ENCODE data around the gene FBN3. TPM values are rescaled to one million over a fixed set of nuclear protein-coding genes. Genes with fewer than 3 reads are reported as not detected.
A peak's percentile ranks its signal among the peaks of the same experiment; 100 is the strongest.

The FBN3 gene
- polyA plus RNA-seq, 3 donors: not detected

DNA sequence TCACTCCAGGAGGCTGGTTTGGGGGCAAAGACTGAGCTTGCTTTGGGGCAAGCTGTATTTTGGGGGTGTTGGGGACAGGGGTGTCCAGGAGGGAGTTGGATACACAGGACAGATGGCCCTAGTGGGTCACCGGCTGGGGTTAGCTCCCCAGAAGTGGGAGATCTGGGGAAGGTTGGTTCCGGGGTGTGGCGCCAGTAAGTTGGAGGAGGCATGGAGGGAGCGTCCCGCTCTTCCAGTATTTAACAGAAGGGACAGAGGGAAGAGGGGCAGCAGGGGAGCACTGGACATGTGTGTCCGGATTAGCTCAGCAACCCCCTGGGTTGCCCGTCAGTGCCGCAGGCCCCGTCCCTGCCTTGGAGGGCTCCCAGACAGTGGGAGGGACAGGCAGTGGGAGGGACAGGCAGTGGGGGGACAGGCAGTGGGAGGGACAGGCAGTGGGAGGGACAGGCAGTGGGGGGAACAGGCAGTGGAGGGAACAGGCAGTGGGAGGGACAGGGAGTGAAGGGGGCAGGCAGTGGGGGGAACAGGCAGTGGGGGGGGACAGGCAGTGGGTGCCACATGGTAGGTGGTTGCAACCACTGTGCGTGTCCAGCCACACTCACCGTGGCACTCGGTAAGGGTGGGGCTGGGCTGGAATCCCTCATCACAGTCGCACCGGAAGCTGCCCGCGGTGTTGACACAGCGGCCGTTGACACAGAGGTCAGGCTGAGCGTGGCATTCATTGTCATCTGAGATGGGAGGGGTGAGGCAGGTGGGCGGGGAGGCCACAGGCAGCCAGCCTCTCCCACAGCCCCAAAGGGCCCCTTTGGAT lies 63.6 kb downstream of the FBN3 start:
- intact Hi-C loops (cut with micrococcal nuclease): no loop called here
- Mint-ChIP-seq H3K9me3 (peaks cover 4 to 16% (median 13%) of the 10 kb centered on the region in 7 donors), H3K4me1 (peaks cover 9% of the 10 kb centered on the region), H3K27me3 (ENCODE audit: low read depth in 3 of 3) (peaks cover 0 to 8% (median 8%) of the 10 kb centered on the region in 3 donors), H3K36me3 (no peaks in the 10 kb centered on the region), H3K4me3 (no peak overlapping the region), H3K27ac (peak overlapping the region in 1 of 7 donors; percentile 73)
- H2AFZ ChIP-seq (ENCODE audit: insufficient read depth, low read depth, low read length, poor library complexity, severe bottlenecking): no peak overlapping the region
- H3K9me3 ChIP-seq (replicated peaks in 1 of 2; ENCODE audit: control insufficient read depth in 1 of 2, insufficient read depth in 1 of 2, low read length in 2 of 2): peaks cover 0 to 16% of the 10 kb centered on the region in 2 donors
- H3K27me3 ChIP-seq (ENCODE audit: control insufficient read depth in 2 of 2, insufficient read depth in 2 of 2, low read length in 2 of 2): no peaks in the 10 kb centered on the region
- H3K79me2 ChIP-seq (ENCODE audit: insufficient read depth, low read length): no peaks in the 10 kb centered on the region
- no peaks in the 10 kb centered on the region for H3K4me1 ChIP-seq (ENCODE audit: control insufficient read depth in 1 of 2, insufficient read depth in 2 of 2, low read length in 2 of 2)
- no peak overlapping the region for H3K4me2 ChIP-seq (replicated peaks; ENCODE audit: extremely low read depth, low read length, poor library complexity, severe bottlenecking)
- TF ChIP-seq, protein P1, sequence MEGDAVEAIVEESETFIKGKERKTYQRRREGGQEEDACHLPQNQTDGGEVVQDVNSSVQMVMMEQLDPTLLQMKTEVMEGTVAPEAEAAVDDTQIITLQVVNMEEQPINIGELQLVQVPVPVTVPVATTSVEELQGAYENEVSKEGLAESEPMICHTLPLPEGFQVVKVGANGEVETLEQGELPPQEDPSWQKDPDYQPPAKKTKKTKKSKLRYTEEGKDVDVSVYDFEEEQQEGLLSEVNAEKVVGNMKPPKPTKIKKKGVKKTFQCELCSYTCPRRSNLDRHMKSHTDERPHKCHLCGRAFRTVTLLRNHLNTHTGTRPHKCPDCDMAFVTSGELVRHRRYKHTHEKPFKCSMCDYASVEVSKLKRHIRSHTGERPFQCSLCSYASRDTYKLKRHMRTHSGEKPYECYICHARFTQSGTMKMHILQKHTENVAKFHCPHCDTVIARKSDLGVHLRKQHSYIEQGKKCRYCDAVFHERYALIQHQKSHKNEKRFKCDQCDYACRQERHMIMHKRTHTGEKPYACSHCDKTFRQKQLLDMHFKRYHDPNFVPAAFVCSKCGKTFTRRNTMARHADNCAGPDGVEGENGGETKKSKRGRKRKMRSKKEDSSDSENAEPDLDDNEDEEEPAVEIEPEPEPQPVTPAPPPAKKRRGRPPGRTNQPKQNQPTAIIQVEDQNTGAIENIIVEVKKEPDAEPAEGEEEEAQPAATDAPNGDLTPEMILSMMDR (IDR thresholded peaks at IDR 0.05): no peak
- DNase-seq: peak; percentile 6 to 45 (median 28)
- WGBS (ENCODE audit: insufficient coverage): 97% methylated on average over 9 of the region's 20 CpGs
- H3K27ac ChIP-seq (ENCODE audit: low read depth in 1 of 2, low read length in 2 of 2): no peak overlapping the region
- no peak overlapping the region for H3K9ac ChIP-seq (ENCODE audit: insufficient read depth, low read length, poor library complexity, severe bottlenecking)
- no peak overlapping the region for H3K4me3 ChIP-seq (replicated peaks in 1 of 3; ENCODE audit: low read depth in 2 of 3, low read length in 3 of 3)
- no peaks in the 10 kb centered on the region for H3K36me3 ChIP-seq (replicated peaks in 1 of 2; ENCODE audit: control insufficient read depth in 1 of 2, insufficient read depth in 2 of 2, low read length in 2 of 2)
- no peaks in the 10 kb centered on the region for H4K20me1 ChIP-seq (ENCODE audit: insufficient read depth, low read length)

DNA sequence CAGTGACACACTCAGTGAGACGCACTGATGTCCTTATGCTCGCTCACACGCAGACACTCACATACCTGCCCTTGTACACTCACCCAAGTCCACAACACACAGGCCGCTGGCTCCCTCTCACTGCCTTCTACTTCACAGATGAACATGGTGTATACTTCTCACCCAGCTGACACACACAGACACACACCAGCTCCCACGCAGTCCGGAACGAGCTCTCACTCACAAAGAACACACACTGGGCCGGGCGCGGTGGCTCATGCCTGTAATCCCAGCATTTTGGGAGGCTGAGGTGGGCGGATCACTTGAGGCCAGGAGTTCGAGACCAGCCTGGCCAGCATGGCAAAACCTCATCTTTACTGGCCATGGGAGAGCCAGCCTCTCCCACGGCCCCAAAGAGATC lies 65.2 kb downstream of the FBN3 start:
- H3K4me2 ChIP-seq (replicated peaks; ENCODE audit: extremely low read depth, low read length, poor library complexity, severe bottlenecking): no peak overlapping the region
- H3K9me3 ChIP-seq (replicated peaks in 1 of 2; ENCODE audit: control insufficient read depth in 1 of 2, insufficient read depth in 1 of 2, low read length in 2 of 2): peaks cover 0 to 2% of the 10 kb centered on the region in 2 donors
- no peak overlapping the region for H3K27ac Mint-ChIP-seq
- no peak overlapping the region for H3K4me3 Mint-ChIP-seq
- H3K27me3 Mint-ChIP-seq (ENCODE audit: low read depth in 3 of 3): peaks cover 6 to 8% (median 7%) of the 10 kb centered on the region in 3 donors
- intact Hi-C loops (cut with micrococcal nuclease): no loop called here
- 97% methylated on average over 9 of the region's 13 CpGs for WGBS (ENCODE audit: insufficient coverage)
- H3K4me1 ChIP-seq (ENCODE audit: control insufficient read depth in 1 of 2, insufficient read depth in 2 of 2, low read length in 2 of 2): no peaks in the 10 kb centered on the region
- H3K36me3 ChIP-seq (replicated peaks in 1 of 2; ENCODE audit: control insufficient read depth in 1 of 2, insufficient read depth in 2 of 2, low read length in 2 of 2): no peaks in the 10 kb centered on the region
- H3K9me3 Mint-ChIP-seq: peaks cover 0 to 10% (median 3%) of the 10 kb centered on the region in 7 donors
- TF ChIP-seq, protein P1 (IDR thresholded peaks at IDR 0.05): no peak
- H3K4me3 ChIP-seq (replicated peaks in 1 of 3; ENCODE audit: low read depth in 2 of 3, low read length in 3 of 3): no peak overlapping the region
- no peaks in the 10 kb centered on the region for H4K20me1 ChIP-seq (ENCODE audit: insufficient read depth, low read length)
- no peaks in the 10 kb centered on the region for H3K36me3 Mint-ChIP-seq
- no peak overlapping the region for H2AFZ ChIP-seq (ENCODE audit: insufficient read depth, low read depth, low read length, poor library complexity, severe bottlenecking)
- H3K79me2 ChIP-seq (ENCODE audit: insufficient read depth, low read length): no peaks in the 10 kb centered on the region
- no peak overlapping the region for H3K9ac ChIP-seq (ENCODE audit: insufficient read depth, low read length, poor library complexity, severe bottlenecking)
- H3K27me3 ChIP-seq (ENCODE audit: control insufficient read depth in 2 of 2, insufficient read depth in 2 of 2, low read length in 2 of 2): no peaks in the 10 kb centered on the region
- DNase-seq: no peak
- H3K27ac ChIP-seq (ENCODE audit: low read depth in 1 of 2, low read length in 2 of 2): no peak overlapping the region
- peaks cover 9% of the 10 kb centered on the region for H3K4me1 Mint-ChIP-seq
